NCI-H526 (cell line): Measurements from ENCODE around the gene MICAL2.

Experiments
- DNase-seq, 2 experiments: peaks; one replicate each; lab custom pipeline; 2025; lab: John Stamatoyannopoulos, UW

The MICAL2 gene

DNA sequence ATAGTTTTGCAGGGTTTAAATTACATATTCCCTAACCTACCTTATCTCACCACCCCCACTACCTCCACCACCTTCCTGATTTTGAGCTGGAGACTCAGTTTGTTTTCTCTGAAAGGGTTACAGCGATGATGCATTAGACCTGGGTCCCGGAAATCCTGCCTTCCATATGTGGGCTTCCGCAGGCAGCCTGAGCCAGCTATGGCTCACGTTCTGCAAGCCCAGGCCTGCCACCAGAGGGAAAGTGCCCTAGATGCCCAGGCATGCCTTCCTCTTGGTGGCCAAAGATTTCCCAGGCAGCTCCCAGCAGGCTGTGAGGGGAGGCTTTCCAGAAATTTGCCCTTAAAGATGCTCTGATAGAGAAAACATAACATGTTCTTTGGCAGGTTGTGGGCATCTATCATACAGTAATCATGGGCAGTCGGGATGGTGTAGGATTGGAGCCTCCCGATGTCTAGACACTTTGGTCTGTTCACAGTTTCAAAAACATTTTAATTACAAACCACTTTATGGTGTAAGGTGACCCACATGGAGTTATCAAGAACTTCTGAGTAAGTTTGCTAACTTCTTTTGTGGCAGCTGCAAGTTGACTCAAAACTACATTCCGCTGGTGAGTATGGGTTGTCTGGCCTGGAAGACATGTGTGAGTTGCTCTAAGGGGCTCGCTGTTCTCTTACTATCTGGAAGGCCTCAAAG, 79.3 kb downstream of the MICAL2 start:
- peak; percentile 38 to 74 for DNase-seq

DNA sequence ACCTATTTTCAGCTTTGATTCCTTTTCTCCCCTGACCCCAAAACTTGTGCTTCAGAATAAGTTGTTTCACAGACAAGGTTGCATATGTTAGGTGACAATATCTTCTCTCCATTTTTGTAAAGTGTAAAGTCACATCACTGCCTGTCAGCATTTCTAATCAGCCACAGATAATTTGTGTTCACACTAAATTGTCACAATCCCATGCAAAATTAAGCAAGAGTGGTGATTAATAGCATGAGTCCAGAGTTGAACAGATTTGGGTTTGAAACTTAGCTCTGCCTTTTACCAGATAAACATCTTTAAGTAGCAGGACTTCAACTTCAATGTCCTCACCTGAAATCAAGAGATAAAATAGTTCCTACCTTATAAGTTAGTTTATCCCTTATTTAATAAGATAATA, 80.1 kb downstream of the MICAL2 start:
- no peak for DNase-seq

DNA sequence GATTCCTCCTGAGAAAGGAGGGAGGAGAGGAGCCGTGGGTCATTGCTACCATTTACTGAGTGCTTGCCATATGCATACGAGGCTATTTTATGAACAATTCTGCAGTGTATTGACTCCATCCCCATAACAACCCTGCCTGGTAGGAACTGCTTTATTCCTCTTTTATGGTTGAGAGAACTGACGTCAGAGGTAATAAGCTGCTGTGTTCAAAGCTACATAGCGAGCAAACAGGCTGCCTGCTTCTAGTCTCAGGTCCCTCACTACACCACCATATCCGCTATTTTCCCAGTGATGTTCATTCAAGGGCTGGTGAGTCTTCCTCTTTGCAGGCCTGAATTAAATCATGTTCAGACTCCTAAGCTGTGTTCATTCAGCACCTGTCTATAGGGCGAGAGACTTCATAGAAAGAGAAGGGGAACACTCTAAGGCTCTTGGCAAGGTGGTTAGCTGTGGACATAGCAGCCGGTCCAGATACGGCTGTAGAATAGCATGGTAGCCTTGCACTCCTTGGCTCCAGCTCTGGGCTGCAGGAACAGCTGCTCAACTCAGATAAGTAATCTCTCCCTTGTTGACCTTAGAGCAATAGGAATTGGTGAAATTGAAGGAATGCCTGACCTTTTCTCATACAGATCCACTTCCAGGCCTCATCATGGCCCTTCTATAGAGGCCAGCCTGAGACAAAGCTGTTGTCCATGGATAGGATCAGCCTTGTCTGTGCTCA, 82.6 kb downstream of the MICAL2 start:
- no peak for DNase-seq

DNA sequence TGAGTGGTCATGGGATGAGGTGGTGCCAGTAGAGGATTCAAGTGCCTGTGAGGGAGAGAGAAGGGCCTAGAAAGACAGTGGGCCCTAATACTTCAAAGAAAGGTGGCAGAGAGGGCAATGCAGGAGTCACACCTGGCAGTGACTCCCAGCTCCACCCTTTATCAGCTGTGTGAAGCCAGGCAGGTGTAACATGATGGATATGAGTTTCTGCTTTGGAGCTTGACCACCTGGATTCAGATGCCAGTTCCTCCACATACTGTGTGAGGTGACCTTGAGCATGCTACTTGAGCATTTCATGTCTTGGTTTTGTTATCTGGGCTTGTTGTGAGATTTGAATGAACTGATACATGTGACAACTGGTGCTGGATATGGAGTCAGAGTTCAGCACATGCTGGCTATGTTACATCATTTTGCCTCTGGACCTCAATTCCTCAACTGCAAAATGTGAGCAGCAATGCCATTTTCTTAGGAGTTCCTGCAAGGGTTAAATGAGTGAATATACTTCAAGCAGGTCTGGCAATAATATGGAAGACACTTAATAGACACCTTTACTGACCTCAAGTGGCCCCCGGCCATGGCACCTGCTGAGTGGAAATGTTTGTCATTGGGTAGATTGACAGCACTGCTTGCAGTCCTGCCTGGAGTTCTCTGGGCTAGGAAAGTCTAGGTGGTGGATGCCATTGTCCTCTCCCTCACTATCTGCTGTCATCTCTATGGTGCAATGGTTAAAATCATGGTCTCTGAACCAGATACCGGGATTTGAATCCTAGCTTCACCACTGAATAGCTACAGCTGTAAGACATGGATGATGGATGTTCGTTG, 83.3 kb downstream of the MICAL2 start:
- no peak for DNase-seq

DNA sequence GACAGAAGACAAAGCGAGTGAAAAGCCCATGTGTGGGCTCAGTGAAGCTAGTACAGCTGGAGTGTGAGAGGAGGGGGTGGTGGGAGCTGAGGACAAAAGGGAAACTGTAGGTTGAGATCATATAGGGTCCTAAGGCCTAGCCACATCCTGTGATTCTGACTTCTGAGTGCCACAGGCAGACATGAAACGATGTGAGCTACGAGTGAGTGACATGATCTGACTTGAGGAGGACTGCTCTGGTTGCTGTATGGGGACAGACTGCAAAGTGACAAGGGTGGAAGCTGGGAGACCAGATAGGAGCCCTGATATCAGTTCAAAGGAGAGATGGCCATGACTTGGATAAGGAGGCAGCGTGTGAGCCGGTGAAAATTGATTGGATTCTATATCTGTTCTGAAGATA, 85.4 kb downstream of the MICAL2 start:
- no peak for DNase-seq

DNA sequence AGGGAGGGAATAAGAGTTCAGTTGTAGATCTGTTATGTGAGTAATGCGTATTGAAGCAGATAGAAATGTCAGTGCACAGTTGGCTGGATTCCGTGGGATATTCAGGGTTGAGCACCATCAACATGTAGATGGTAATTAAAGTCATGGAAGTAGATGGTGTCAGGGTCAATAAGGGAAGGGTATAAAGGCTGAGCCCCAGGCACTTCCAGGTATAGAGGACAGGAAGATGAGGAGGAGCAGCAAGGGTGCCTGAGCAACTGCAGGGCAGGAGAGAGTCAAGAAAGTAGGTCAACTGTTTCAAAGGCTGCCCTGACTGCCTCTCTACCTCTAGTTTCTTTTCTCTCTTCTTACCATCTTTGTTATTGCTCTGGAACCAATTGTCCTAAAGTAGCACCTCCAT, 85.9 kb downstream of the MICAL2 start:
- DNase-seq = no peak

DNA sequence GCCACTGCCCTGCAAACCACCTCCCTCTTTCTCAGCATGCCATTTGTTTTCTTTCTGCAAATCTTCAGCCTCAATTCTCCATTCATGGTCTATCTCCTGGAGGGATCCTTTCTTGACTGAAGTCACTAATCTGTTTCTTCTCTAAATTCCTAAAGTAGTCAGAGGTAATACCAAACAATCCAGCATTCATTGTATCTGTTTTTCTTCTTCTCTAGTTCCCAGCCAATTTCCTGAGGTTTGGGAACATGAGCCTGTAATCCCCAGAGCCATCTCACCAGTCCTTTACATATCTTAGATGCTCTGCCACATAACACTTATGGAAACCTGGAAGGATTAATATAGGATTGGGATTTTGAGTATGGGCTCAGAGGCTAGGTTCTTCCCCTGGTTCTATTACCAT, 86.5 kb downstream of the MICAL2 start:
- no peak for DNase-seq

DNA sequence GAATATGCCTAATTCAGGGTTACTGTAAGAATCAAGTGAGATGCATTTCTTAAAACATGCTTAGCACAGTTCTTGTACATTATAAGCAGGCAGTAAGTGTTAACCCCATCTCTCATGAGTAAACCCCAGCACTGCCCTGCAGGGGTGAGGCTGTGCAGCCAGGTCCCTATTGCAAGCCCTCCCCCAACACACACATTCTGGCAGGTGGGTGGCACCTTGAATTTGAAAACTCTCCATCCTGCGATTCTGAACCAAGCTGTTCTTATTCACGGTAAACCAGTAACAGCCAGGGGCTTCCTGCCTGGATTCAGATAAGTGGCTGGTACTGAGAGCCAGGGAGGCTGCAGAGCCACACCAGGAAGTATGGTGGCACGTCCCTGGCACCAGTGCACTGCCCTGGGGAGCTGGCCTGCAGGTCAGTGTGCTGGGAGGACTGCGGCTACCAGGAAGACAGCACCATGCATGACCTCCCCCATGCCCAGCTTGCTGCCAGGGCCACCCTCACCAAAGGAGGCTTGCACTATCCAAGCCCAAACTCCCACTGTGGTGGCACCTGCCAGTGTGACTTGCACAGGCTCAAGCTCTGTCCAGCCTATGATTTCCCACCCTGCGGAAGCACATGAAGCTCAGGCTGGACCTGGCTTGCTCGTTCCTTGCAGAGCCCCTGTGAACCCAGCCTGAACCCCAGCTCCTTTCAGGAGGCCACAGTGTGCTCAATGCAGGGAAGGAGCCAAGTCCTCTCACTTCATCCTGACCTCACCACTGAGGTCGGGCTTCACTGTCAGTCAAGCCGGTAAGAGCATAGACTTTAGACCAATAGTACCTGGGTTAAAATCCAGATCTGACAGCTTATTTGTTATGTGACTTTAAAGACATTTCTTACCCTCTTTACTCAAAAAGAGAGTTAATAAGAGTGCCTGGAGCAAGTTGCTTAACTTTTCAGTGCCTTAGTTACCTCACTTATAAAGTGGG, 88.1 kb downstream of the MICAL2 start:
- DNase-seq = no peak

DNA sequence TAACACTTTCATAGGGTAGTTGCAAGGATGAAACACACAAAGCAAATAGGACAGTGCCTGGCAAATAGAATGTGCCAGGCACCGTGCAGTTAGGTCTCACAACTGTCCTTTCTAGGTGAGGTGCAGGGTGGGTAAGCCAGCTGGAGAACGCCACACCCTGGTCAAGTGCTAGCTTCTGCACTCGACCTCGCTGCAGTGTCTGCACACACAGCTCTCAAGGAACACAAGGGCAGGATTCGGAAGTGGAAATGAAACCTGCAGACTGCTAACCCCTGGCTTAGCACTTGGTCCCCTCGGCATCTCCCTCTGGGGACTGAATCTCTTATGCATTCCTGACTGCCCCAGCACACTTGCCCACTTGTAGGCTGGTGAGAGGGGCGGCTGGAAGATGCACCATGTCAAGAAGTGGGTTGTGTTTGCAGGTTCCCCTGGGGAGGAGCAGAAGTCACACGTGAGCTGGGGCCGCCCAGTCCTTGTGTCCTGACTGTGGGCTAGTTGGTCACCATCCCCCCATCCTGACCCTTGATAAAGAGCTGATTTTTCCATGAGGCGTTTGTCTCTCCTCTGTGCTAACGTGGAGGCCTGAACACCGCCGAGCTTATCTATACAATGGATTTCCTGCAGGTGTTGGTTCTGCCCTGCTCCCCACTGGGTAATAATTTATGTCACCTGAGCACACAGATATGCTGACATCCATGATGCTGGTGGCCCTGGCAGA, 89.0 kb downstream of the MICAL2 start:
- no peak for DNase-seq

DNA sequence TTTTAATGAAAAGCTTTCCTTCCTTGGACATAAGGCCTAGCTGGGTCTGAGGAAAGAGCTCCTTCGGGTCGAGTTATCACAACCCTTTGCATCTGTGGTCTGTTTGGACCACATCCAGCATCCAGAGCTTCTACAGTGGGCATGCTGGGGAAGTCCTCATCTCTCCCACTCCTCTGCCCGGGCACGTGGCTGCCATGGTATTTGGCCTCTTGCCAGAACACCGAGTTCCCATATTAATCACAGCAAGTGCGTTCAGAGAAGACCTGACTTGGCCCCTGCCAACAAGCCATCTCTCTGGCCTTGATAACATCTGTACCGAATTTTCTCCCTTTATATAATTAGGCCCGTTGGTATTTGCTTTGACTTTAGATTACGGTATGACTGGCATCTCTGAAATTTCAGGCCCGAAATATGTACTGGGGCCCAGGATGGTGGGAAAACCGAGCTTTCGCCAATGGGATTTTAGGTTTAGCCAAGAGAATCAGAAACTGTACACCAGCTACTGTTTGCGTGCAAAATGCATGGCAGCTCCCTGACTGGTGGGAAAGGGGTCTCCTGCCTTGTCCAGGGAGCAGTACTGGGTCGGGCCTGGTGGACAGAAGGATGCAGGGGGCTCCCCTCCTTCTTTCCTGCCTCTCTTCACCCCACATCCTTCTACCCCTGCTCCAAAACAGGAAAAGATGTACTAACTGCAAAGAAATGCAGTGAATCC, 90.0 kb downstream of the MICAL2 start:
- no peak for DNase-seq

DNA sequence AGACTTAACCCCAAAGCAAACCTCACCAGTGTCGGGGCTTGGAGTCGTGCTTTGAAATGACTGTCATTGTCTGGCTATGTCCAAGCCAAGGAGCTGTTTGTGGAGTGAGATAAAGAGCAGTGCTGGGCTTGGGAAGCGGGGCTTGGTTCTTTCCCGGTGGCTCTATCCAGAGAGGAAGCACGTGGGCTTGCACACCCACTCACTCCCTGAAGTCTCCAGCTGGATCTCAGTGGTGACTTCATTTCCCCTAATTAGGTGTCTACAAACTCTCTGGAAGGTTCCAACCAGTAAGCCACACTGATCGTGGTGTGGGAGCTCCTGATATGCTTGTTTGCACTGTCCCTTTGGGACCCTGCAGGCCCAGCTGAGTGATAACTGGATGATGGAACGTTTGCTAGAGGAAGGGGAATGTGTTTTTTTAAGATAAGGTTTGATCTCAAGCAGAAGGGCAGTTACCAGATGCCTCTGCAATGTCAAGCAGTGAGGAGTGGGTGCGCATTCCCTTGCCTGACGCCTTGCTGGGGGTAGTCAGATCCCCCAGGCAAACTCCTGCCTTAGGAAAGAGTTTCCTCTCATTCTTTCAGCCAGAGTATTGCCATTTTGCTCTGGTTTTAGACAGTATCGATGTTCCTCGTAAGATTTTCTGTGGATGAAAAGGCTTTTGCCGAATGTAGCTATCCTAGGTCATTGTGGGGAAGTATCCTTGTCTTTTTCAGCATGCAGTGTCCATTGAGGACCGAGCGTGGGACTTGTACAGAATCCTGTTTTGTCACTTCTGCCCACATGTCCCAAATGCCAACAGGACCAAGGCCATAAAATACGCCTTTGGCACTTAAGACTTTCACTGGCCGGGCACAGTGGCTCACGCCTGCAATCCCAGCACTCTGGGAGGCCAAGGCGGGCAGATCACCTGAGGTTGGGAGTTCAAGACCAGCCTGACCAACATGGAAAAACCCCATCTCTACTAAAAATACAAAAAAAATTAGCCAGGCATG, 90.9 kb downstream of the MICAL2 start:
- DNase-seq = no peak

DNA sequence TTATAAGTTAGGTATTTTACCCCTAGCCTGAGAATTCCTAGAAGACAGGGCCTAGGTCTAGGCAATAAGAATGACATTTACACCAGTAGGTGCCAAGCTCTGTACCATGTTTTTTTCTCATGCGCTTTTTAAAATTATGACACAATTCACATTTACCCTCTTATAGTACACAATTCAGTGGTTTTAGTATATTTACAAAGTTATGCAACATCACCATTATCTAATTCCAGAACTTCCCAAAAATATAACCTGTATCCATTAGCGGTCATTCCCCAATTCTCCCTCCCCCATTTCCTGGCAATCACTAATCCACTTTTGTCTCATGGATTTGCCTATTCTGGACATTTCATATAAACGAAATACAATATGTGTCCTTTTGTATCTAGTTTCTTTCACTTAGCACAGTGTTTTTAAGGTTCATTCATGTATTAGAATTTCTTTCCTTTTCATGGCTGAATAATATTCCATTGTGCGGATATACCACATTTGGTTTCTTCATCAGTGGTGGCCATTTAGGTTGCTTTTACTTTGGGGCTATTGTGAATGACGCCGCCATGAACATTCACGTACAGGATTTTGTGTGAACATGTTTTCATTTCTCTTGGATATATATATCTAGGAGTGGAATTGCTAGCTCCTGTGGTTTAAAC, 92.4 kb downstream of the MICAL2 start:
- DNase-seq = no peak

DNA sequence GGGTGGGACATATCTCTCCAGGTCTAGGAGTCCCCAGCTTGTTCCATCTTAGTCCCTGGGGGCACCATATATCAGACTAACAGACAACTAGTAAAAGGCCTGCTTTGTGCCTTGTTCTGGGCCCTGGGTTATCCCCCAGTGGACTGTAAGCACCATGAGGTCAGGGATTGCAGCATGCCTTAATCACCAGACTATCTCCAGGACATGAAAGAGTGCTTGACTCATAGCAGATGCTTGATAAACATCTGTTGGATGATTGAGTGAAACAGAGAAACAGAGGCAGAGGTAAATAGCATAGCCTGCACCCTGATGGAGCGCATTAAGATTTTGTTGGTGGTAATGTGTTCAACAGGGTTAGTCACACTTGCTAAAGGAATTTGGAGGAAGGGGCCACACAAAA, 94.1 kb downstream of the MICAL2 start:
- no peak for DNase-seq

DNA sequence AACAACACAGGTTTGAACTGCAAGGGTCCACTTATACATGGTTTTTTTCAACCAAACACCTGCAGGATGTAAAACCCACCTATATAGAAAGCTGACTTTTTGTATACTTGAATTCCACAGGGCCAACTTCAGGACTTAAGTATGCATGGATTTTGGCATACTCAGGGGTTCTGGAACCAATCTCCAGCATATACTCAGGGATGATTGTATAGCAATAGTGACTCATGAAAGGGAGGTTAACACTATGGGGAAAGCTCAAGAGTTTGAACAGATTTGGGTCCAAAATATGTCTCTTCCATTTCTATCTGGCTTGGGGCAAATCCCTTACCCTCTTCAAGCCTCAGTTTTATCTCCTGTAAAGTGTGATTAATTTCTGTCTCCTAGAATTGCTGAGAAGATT, 94.9 kb downstream of the MICAL2 start:
- no peak for DNase-seq

DNA sequence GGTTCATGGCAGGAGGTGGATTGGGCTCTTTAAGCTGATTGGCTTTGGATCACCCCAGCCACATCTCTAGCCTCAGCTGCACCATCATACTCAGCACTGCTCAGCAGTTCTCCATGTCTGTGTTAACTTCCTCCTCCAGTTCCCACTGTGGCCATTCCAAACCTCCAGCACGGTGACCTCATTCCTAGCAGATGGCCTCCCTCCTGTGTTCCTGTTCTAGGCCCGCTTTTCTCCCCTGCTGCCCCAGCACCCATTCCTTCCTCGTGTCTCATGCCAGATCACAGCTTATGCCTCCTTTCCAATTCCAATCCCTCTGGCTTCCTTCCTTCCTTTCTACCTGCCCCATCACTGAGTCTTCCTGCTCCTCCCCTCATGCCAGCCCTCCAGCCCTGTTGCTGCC, 96.1 kb downstream of the MICAL2 start:
- no peak for DNase-seq

DNA sequence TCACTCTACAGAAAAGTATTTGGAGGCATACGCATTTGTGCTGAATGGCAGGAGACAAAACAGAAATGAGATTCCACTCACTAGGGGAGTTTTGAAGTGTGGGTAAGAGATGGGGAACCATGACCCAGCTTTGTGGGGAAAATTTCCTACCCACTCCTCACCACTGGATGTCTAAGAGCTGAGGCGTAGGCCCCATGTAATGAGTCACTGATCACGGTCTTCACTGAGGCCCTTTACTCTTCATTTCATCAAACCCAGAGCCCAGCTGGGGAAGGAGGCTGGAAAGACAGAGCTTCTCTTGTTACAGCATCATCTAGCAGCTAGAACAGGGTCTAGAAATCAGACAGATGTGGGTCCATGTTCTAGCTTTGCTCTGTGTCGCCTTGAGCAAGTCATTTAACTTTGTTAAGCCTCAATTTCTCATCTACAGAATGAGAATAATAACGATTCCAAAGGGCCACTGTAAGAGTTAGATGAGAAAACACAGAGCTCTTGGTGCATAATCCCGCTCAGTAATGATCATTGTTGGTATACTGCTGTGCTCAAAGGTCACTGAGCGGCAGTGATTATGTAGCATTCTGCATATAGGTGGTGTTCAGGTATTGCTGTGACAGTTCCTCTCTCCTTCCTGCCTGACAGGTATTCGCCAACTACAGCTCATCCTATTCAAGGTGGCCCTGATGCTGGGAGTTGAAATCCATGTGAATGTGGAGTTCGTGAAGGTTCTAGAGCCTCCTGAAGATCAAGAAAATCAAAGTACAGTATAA, 97.2 kb downstream of the MICAL2 start:
- no peak for DNase-seq

DNA sequence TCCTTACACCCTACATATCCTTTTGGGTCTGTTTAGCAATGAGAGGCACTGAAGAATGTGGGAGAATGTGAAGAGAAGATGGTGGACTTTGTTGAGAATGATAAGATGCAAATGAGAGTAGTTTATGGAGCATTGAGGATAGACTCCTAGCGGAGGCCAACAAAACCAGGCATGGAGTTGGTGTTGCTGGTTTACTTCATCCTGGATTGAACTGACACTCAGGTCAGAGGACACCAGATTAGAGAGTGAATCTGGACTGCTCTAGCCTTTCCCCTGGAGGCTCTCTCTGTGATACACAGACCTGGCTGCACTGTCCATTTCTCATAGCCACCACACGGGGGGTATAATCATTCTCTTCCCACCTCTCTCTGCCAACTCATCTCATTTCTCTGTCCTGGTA, 98.7 kb downstream of the MICAL2 start:
- DNase-seq = peak in 1 of 2 experiments; percentile 22

DNA sequence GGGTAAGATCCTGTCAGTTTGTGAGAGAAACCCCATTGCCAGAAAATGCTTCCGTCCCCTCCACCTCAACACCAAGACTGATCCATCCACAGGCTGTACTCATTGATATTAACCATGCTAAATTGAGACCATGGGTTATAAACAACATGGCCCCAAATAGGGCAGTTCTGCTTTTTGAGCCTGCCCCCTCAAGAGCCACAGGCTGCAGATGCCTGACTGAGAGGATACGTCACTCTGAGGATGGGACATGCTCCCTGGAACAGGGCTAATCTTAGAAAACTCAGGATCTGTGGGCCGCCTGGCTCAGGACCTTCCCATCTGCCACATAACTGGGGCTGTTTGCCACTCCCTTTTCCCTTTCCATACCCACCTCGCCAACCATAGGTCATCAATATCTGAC, 99.8 kb downstream of the MICAL2 start:
- DNase-seq = no peak
